Prostate gland (tissue), 2 donors: ENCODE results near the gene PSMG4. TPM values are rescaled to one million over a fixed set of nuclear protein-coding genes. Genes with fewer than 3 reads are reported as not detected.

Experiments used
- DNase-seq: peaks from one replicate; pipeline ENCODE4 v3.0.0-alpha.2; 2019; ENCODE audit warnings: low spot score
- H3K27ac ChIP-seq, 2 donors: fragments of 200-600 bp; sonication (generic); 2 replicates each; pipeline ENCODE4 v1.5.1; 2017 to 2019
- H3K27me3 ChIP-seq: fragments of 200-600 bp; sonication (generic); replicated peaks from 2 replicates; pipeline ENCODE4 v1.5.1; 2019; ENCODE audit not compliant: insufficient read depth
- H3K36me3 ChIP-seq, 2 donors: fragments of 200-600 bp; sonication (generic); 1 replicate in 1 of 2; 2 replicates in 1 of 2; pipeline versions ENCODE4 v1.5.1 to v1.8.1; 2017 to 2019
- H3K4me1 ChIP-seq: fragments of 200-600 bp; sonication (generic); replicated peaks from 2 replicates; pipeline ENCODE4 v1.5.1; 2019
- H3K4me3 ChIP-seq, 2 donors: fragments of 200-600 bp; sonication (generic); 2 replicates each; pipeline ENCODE4 v1.5.1; 2017 to 2019
- H3K9me3 ChIP-seq: fragments of 200-600 bp; sonication (generic); 2 replicates; pipeline ENCODE4 v1.5.1; 2017
- CTCF ChIP-seq, 4 experiments: fragments of 200-600 bp in 2 of 4; fragments of 450-650 bp in 2 of 4; sonication (generic) in 2 of 4; IDR thresholded peaks; 1 replicate in 3 of 4; 2 replicates in 1 of 4; pipeline ENCODE4 v1.5.1; 2016 to 2019; ENCODE audit warnings: antibody characterized with exemption in 4 of 4, mild to moderate bottlenecking in 2 of 4, moderate library complexity in 2 of 4
- POLR2A ChIP-seq: fragments of 450-650 bp; IDR thresholded peaks from one replicate; pipeline ENCODE4 v1.6.1; 2016; ENCODE audit warnings: antibody characterized with exemption, mild to moderate bottlenecking
- POLR2AphosphoS5 ChIP-seq: sonication (generic); formaldehyde crosslinking; IDR thresholded peaks from one replicate; pipeline ENCODE4 v1.6.1; 2017; ENCODE audit warnings: antibody characterized with exemption
- WGBS: methylation state at CpG from one replicate; pipeline ENCODE4 v1.1.5; 2018; 5-methylcytosine and 5-hydroxymethylcytosine counted together
- intact Hi-C: fragments of 100-400 bp; cut with DNase I; formaldehyde crosslinking; loops from one replicate; pipeline ENCODE4 v1.14.2; 2022
- total RNA-seq, 2 donors: library from RNA; depleted of rRNA; stranded (reverse); fragments of >200 nt; gene quantifications; one replicate each; pipeline ENCODE4 v1.1.0, GENCODE V29; 2016

Gene PSMG4
- 10 to 100 TPM; 20.8 to 30.1 TPM for total RNA-seq

- no peaks in the 10 kb centered on the region for H3K9me3 ChIP-seq
- peak within 1 kb of the TSS; percentile 91 to 92 for H3K4me3 ChIP-seq
- no peaks in the 10 kb centered on the region for H3K27me3 ChIP-seq
- TF ChIP-seq CTCF (IDR thresholded peaks at IDR 0.05), result no peak
- peak; percentile 87 for TF ChIP-seq POLR2AphosphoS5
- TF ChIP-seq POLR2A, result peak; percentile 43
- H3K36me3 ChIP-seq, result no peaks in the 10 kb centered on the region
- peak within 1 kb of the TSS; percentile 72 to 87 for H3K27ac ChIP-seq
- intact Hi-C loops, result loop anchor here (10.0 kb wide), 1 partner anchor 244 kb away; no protein-coding TSS in a partner anchor
- no peaks in the 10 kb centered on the region for H3K4me1 ChIP-seq
- peak; percentile 93 for DNase-seq
- under 1% methylated on average over 49 of the region's 80 CpGs for WGBS
Measured at GRCh38 chr6:3258720-3259490, at the start of gene PSMG4. Gene PSMG4 (plus strand): TSS chr6:3258947. CDS start chr6:3259023, 76 bp downstream.

- WGBS, result 66% methylated on average over 17 of the region's 17 CpGs
- Histone ChIP-seq H3K36me3 (no peaks in the 10 kb centered on the region), H3K9me3 (no peaks in the 10 kb centered on the region), H3K27ac (no peak overlapping the region), H3K4me3 (no peak overlapping the region), H3K27me3 (no peaks in the 10 kb centered on the region), H3K4me1 (no peaks in the 10 kb centered on the region)
- intact Hi-C loops, result no loop called here
- TF ChIP-seq CTCF (IDR thresholded peaks at IDR 0.05) (no peak), POLR2A (no peak), POLR2AphosphoS5 (no peak)
- DNase-seq, result no peak
Measured at GRCh38 chr6:3209114-3210023, 49.4 kb upstream of the PSMG4 start.

GRCh38 chr6:3210024-3210610 is 48.6 kb upstream of the PSMG4 start:
- H3K27me3 ChIP-seq, result no peaks in the 10 kb centered on the region
- no peak for DNase-seq
- no peak overlapping the region for H3K4me3 ChIP-seq
- intact Hi-C loops, result no loop called here
- TF ChIP-seq POLR2AphosphoS5 (no peak), POLR2A (no peak), CTCF (IDR thresholded peaks at IDR 0.05) (no peak)
- no peaks in the 10 kb centered on the region for H3K4me1 ChIP-seq
- no peaks in the 10 kb centered on the region for H3K9me3 ChIP-seq
- 89% methylated on average over 9 of the region's 9 CpGs for WGBS
- no peak overlapping the region for H3K27ac ChIP-seq
- no peaks in the 10 kb centered on the region for H3K36me3 ChIP-seq

- H3K4me1 ChIP-seq, result no peaks in the 10 kb centered on the region
- no peaks in the 10 kb centered on the region for H3K9me3 ChIP-seq
- DNase-seq, result no peak
- no peak overlapping the region for H3K4me3 ChIP-seq
- H3K27ac ChIP-seq, result no peak overlapping the region
- 36% methylated on average over 5 of the region's 5 CpGs for WGBS
- TF ChIP-seq POLR2A, result no peak
- no peak for TF ChIP-seq CTCF (IDR thresholded peaks at IDR 0.05)
- no peak for TF ChIP-seq POLR2AphosphoS5
- H3K27me3 ChIP-seq, result no peaks in the 10 kb centered on the region
- no peaks in the 10 kb centered on the region for H3K36me3 ChIP-seq
- intact Hi-C loops, result no loop called here
Measured at GRCh38 chr6:3211681-3212080, 47.1 kb upstream of the PSMG4 start.
